GM18526 (cell line): ENCODE data around the gene CCDC178.

Source experiments
- POLR2A ChIP-seq: IDR thresholded peaks from 3 replicates; pipeline ENCODE4 v1.6.1; 2011; ENCODE audit not compliant: insufficient read length; ENCODE audit errors: extremely low read depth

CCDC178 gene

GRCh38 chr18:33282142-33282541, 158.4 kb downstream of the CCDC178 start:
- no peak for TF ChIP-seq POLR2A

GRCh38 chr18:33277431-33277830, 163.1 kb downstream of the CCDC178 start:
- TF ChIP-seq POLR2A, result no peak

- no peak for TF ChIP-seq POLR2A
These were observed 164.7 kb downstream of the CCDC178 start for GRCh38 chr18:33275843-33276242.

GRCh38 chr18:33270297-33270696, 170.2 kb downstream of the CCDC178 start:
- TF ChIP-seq POLR2A, result no peak

- TF ChIP-seq POLR2A, result no peak
These were observed 171.3 kb downstream of the CCDC178 start for GRCh38 chr18:33269223-33269622.

- no peak for TF ChIP-seq POLR2A
These were observed 176.0 kb downstream of the CCDC178 start for GRCh38 chr18:33264566-33264965.

- no peak for TF ChIP-seq POLR2A
These were observed 201.2 kb downstream of the CCDC178 start for GRCh38 chr18:33239298-33239697.

- no peak for TF ChIP-seq POLR2A
These were observed 208.2 kb downstream of the CCDC178 start for GRCh38 chr18:33232318-33232626.

GRCh38 chr18:33231474-33232317, 208.8 kb downstream of the CCDC178 start:
- no peak for TF ChIP-seq POLR2A

- TF ChIP-seq POLR2A, result no peak
These were observed 228.2 kb downstream of the CCDC178 start for GRCh38 chr18:33212363-33212762.

GRCh38 chr18:33210575-33211189, 229.8 kb downstream of the CCDC178 start:
- no peak for TF ChIP-seq POLR2A

- no peak for TF ChIP-seq POLR2A
These were observed 234.7 kb downstream of the CCDC178 start for GRCh38 chr18:33205777-33206176.

- no peak for TF ChIP-seq POLR2A
These were observed 239.0 kb downstream of the CCDC178 start for GRCh38 chr18:33201509-33201926.

- TF ChIP-seq POLR2A, result no peak
These were observed 244.7 kb downstream of the CCDC178 start for GRCh38 chr18:33195795-33196194.

GRCh38 chr18:33194793-33195192, 245.7 kb downstream of the CCDC178 start:
- no peak for TF ChIP-seq POLR2A

GRCh38 chr18:33184958-33185357, 255.6 kb downstream of the CCDC178 start:
- no peak for TF ChIP-seq POLR2A

- TF ChIP-seq POLR2A, result no peak
These were observed 256.3 kb downstream of the CCDC178 start for GRCh38 chr18:33184175-33184574.
